ENCODE results near the gene IL4I1. TPM values are rescaled to one million over a fixed set of nuclear protein-coding genes. Genes with fewer than 3 reads are reported as not detected.

IL4I1 gene
- total RNA-seq, 1 experiment from 2014 or later: 0.71 TPM

DNA sequence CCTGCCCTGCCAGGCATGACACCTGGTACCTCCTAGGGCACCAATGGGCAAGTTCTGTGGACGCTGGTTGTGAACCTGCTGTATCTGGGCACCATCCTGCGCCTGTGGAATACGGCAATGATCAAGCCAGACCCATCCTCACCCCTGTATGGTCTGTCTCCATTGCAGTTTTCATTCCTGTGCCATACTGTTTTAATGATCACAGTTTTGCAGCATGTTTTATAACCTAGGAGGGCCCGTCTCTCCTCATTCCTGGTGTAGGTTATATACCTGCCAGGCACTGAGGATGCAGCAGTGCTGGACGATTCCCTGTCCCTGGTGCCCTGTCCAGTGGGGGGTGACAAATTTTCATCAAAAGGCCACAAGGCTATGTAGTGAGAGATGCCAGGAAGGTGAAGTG lies 13.6 kb downstream of the IL4I1 start:
- Histone ChIP-seq H3K36me3 (ENCODE audit: control insufficient read depth in 1 of 2, insufficient read depth in 2 of 2, low read length in 2 of 2) (peaks cover 12 to 18% of the 10 kb centered on the region in 2 experiments), H3K4me2 (ENCODE audit: low read length) (no peak overlapping the region), H3K79me2 (ENCODE audit: insufficient read depth, low read length) (peaks cover 9% of the 10 kb centered on the region; the same call in 1 of the 2 replicates), H3K4me3 (replicated peaks in 1 of 2; ENCODE audit: low read depth in 1 of 2, low read length in 2 of 2) (no peak overlapping the region), H2AFZ (ENCODE audit: low read depth, low read length, poor library complexity, severe bottlenecking) (no peak overlapping the region), H3K9ac (ENCODE audit: low read length) (no peak overlapping the region), H3K9me3 (ENCODE audit: control insufficient read depth in 1 of 2, insufficient read depth in 1 of 2, low read depth in 1 of 2, low read length in 2 of 2) (peaks cover 0 to 6% of the 10 kb centered on the region in 2 experiments; a peak in 1 of 4 replicates), H3K27me3 (ENCODE audit: insufficient read depth, low read length) (no peaks in the 10 kb centered on the region), H3K9me2 (ENCODE audit: insufficient read depth) (no peaks in the 10 kb centered on the region), H4K20me1 (ENCODE audit: insufficient read depth) (no peaks in the 10 kb centered on the region), H3K27ac (ENCODE audit: low read depth, low read length) (no peak overlapping the region), H3K4me1 (ENCODE audit: control insufficient read depth in 1 of 2, insufficient read depth in 2 of 2, low read length in 2 of 2) (peaks cover 9 to 23% of the 10 kb centered on the region in 2 experiments)
- RAD21 ChIA-PET (ENCODE audit: low non-redundant PET in 1 of 2, low total read pairs in 2 of 2, uncharacterized antibody in 2 of 2, unreplicated experiment in 2 of 2): no interaction called here
- TF ChIP-seq EZH2phosphoT487 (IDR thresholded peaks at IDR 0.05; ENCODE audit: borderline replicate concordance): no peak
- no peak for TF ChIP-seq TCF7L2 (IDR thresholded peaks at IDR 0.05; ENCODE audit: borderline replicate concordance, extremely low read depth, insufficient read depth, insufficient read length)
- TF ChIP-seq YY1 (IDR thresholded peaks at IDR 0.05; ENCODE audit: extremely low read depth, insufficient replicate concordance, low read depth, low read length): no peak
- no peak for TF ChIP-seq ZFX (IDR thresholded peaks at IDR 0.05)
- TF ChIP-seq EGR1 (IDR thresholded peaks at IDR 0.05; ENCODE audit: low read depth): no peak
- no peak for TF ChIP-seq ZNF274 (IDR thresholded peaks at IDR 0.05; ENCODE audit: low read depth, low read length)
- no peak for TF ChIP-seq RAD21 (IDR thresholded peaks at IDR 0.05; ENCODE audit: low read depth)
- TF ChIP-seq, protein P1, sequence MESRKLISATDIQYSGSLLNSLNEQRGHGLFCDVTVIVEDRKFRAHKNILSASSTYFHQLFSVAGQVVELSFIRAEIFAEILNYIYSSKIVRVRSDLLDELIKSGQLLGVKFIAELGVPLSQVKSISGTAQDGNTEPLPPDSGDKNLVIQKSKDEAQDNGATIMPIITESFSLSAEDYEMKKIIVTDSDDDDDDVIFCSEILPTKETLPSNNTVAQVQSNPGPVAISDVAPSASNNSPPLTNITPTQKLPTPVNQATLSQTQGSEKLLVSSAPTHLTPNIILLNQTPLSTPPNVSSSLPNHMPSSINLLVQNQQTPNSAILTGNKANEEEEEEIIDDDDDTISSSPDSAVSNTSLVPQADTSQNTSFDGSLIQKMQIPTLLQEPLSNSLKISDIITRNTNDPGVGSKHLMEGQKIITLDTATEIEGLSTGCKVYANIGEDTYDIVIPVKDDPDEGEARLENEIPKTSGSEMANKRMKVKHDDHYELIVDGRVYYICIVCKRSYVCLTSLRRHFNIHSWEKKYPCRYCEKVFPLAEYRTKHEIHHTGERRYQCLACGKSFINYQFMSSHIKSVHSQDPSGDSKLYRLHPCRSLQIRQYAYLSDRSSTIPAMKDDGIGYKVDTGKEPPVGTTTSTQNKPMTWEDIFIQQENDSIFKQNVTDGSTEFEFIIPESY (IDR thresholded peaks at IDR 0.05; ENCODE audit: extremely low read depth, insufficient replicate concordance, low read length): no peak
- no peak for TF ChIP-seq MAX (IDR thresholded peaks at IDR 0.05)
- no peak for TF ChIP-seq JUND (IDR thresholded peaks at IDR 0.05)
- no peak for TF ChIP-seq SP1 (IDR thresholded peaks at IDR 0.05; ENCODE audit: low read depth)
- no peak; the same call in 1 of the 2 replicates for TF ChIP-seq CBX3 (IDR thresholded peaks at IDR 0.05; ENCODE audit: low read depth)
- no peak for TF ChIP-seq CEBPB (IDR thresholded peaks at IDR 0.05; ENCODE audit: low read depth)
- no peak for TF ChIP-seq CTCF (IDR thresholded peaks at IDR 0.05 in 2 of 3, conservative IDR thresholded peaks at IDR 0.05 in 1 of 3; ENCODE audit: borderline replicate concordance in 1 of 3, insufficient read depth in 1 of 3, low read depth in 2 of 3, low read length in 2 of 3)
- TF ChIP-seq EZH2 (IDR thresholded peaks at IDR 0.05): no peak
- no peak for TF ChIP-seq SRF (IDR thresholded peaks at IDR 0.05; ENCODE audit: low read depth)
- TF ChIP-seq POLR2A (IDR thresholded peaks at IDR 0.05; ENCODE audit: borderline replicate concordance, extremely low read depth, insufficient read depth, insufficient read length): no peak
- no TSS peak for BruUV-seq (replicated peaks)
- POLR2A ChIA-PET: no interaction called here
- no peak for DNase-seq (ENCODE audit: low read depth, low spot score)
- intact Hi-C loops (cut with micrococcal nuclease): no loop called here
- CTCF ChIA-PET: no interaction called here
- no peak for ATAC-seq
